ENCODE data around the gene ANKH.

GRCh38 chr5:14813747-14814146, 57.8 kb downstream of the ANKH start:
- TF ChIP-seq POLR2A (IDR thresholded peaks at IDR 0.05) (no peak), CTCF (IDR thresholded peaks at IDR 0.05) (no peak)
